HFFc6 (cell line): Measurements from ENCODE around the gene MMS19. TPM values are rescaled to one million over a fixed set of nuclear protein-coding genes. Genes with fewer than 3 reads are reported as not detected.

Experiments
- DNase-seq: peaks from one replicate; pipeline ENCODE4 v3.0.0-alpha.2; 2018
- H3K27ac Mint-ChIP-seq: 2 replicates; pipeline ENCODE4 v1.8.0; 2020; ENCODE audit warnings: mild to moderate bottlenecking, mixed read lengths
- H3K27me3 Mint-ChIP-seq: 2 replicates; pipeline ENCODE4 v1.8.0; 2021; ENCODE audit warnings: mild to moderate bottlenecking, moderate library complexity, mixed read lengths; ENCODE audit not compliant: insufficient read depth
- H3K36me3 Mint-ChIP-seq: 2 replicates; pipeline ENCODE4 v1.8.0; 2021; ENCODE audit warnings: low read depth, mixed read lengths
- H3K4me1 Mint-ChIP-seq: 2 replicates; pipeline ENCODE4 v1.8.0; 2020; ENCODE audit warnings: low read depth, mixed read lengths
- H3K4me3 Mint-ChIP-seq: 2 replicates; pipeline ENCODE4 v1.8.0; 2020; ENCODE audit warnings: mild to moderate bottlenecking, moderate library complexity, mixed read lengths
- H3K9me3 Mint-ChIP-seq: 2 replicates; pipeline ENCODE4 v1.8.0; 2020; ENCODE audit warnings: mild to moderate bottlenecking, mixed read lengths
- CTCF ChIP-seq: fragments of 200-600 bp; sonication (generic); IDR thresholded peaks from 2 replicates; pipeline ENCODE4 v1.5.0; 2021; ENCODE audit warnings: antibody characterized with exemption, mild to moderate bottlenecking
- total RNA-seq, 6 experiments: library from RNA; stranded (reverse); fragmentation: NEBNext Ultra II Directional; extraction: Animal tissue kit (Norgen Biotek cat#: 25700); gene quantifications; 2 replicates in 1 of 6; 3 replicates in 5 of 6; pipeline ENCODE4 v1.2.3, GENCODE V29; 2021

Gene MMS19
- total RNA-seq, 6 experiments from 2014 or later, result 53.8 to 61.2 (median 56.3) TPM

GRCh38 chr10:97510686-97511085 is 12.5 kb upstream of the MMS19 start:
- no peak for DNase-seq
- Mint-ChIP-seq H3K27me3 (no peaks in the 10 kb centered on the region; the same call in 1 of the 2 replicates), H3K9me3 (no peaks in the 10 kb centered on the region), H3K4me3 (no peak overlapping the region), H3K36me3 (no peaks in the 10 kb centered on the region), H3K4me1 (peaks cover 25% of the 10 kb centered on the region), H3K27ac (no peak overlapping the region)
- TF ChIP-seq CTCF, result no peak

- Mint-ChIP-seq H3K4me1 (peaks cover 25% of the 10 kb centered on the region), H3K9me3 (no peaks in the 10 kb centered on the region), H3K27ac (no peak overlapping the region), H3K4me3 (no peak overlapping the region), H3K36me3 (no peaks in the 10 kb centered on the region), H3K27me3 (no peaks in the 10 kb centered on the region)
- DNase-seq, result no peak
- TF ChIP-seq CTCF, result no peak
Measured at GRCh38 chr10:97509120-97509680, 11.0 kb upstream of the MMS19 start.

- Mint-ChIP-seq H3K36me3 (no peaks in the 10 kb centered on the region), H3K27me3 (no peaks in the 10 kb centered on the region), H3K4me3 (no peak overlapping the region), H3K4me1 (peaks cover 24% of the 10 kb centered on the region), H3K27ac (peak overlapping the region; percentile 24; the same call in 1 of the 2 replicates), H3K9me3 (no peaks in the 10 kb centered on the region)
- no peak for TF ChIP-seq CTCF
- DNase-seq, result peak; percentile 36
Measured at GRCh38 chr10:97508342-97508741, 10.1 kb upstream of the MMS19 start.

- Mint-ChIP-seq H3K36me3 (no peaks in the 10 kb centered on the region; the same call in 1 of the 2 replicates), H3K9me3 (no peaks in the 10 kb centered on the region), H3K27ac (no peak overlapping the region), H3K27me3 (no peaks in the 10 kb centered on the region; the same call in 1 of the 2 replicates), H3K4me3 (no peak overlapping the region), H3K4me1 (peaks cover 21% of the 10 kb centered on the region)
- no peak for TF ChIP-seq CTCF
- no peak for DNase-seq
Measured at GRCh38 chr10:97506199-97506991, 8.2 kb upstream of the MMS19 start.

- H3K36me3 Mint-ChIP-seq, result no peaks in the 10 kb centered on the region; the same call in 1 of the 2 replicates
Measured at GRCh38 chr10:97505152-97505551, 6.9 kb upstream of the MMS19 start.

More at GRCh38 chr10:97505152-97505551, 6.9 kb upstream of the MMS19 start:
- H3K27me3 Mint-ChIP-seq, result no peaks in the 10 kb centered on the region; the same call in 1 of the 2 replicates
- no peak for DNase-seq
- H3K4me1 Mint-ChIP-seq, result peaks cover 33% of the 10 kb centered on the region
- H3K4me3 Mint-ChIP-seq, result no peak overlapping the region
- H3K27ac Mint-ChIP-seq, result no peak overlapping the region
- no peaks in the 10 kb centered on the region for H3K9me3 Mint-ChIP-seq
- TF ChIP-seq CTCF, result no peak
